Bronchial epithelial cell (primary cell): ENCODE results near the gene CACHD1. TPM values are rescaled to one million over a fixed set of nuclear protein-coding genes. Genes with fewer than 3 reads are reported as not detected.
"Not testable (repeated sequence)": the region's sequence is repeated elsewhere in the genome, so short reads cannot be mapped to it uniquely, and the experiment has no call there.

ENCODE experiments used
- DNase-seq: peaks from one replicate; pipeline ENCODE4 v3.0.0-alpha.2; 2010; ENCODE audit warnings: low read depth
- FAIRE-seq: peaks from 2 replicates; lab custom pipeline; 2011; peaks lifted over from hg19 to GRCh38; lab: Jason Lieb, UNC
- H3K27me3 ChIP-seq: 2 replicates; pipeline ENCODE4 v1.5.1; 2011; ENCODE audit warnings: low read length; ENCODE audit not compliant: control insufficient read depth, insufficient read depth
- H3K36me3 ChIP-seq: 2 replicates; pipeline ENCODE4 v1.5.1; 2011; ENCODE audit warnings: low read length; ENCODE audit not compliant: control insufficient read depth, insufficient read depth
- H3K4me3 ChIP-seq: 2 replicates; pipeline ENCODE4 v1.5.1; 2011; ENCODE audit warnings: mild to moderate bottlenecking, low read depth, low read length, control low read depth
- CTCF ChIP-seq: IDR thresholded peaks from 2 replicates; pipeline ENCODE4 v1.5.1; 2011; ENCODE audit warnings: mild to moderate bottlenecking, moderate library complexity, low read length, control low read depth, inconsistent platforms; ENCODE audit not compliant: insufficient read depth, severe bottlenecking
- total RNA-seq: library from RNA; depleted of rRNA; stranded (reverse); fragments of >200 nt; gene quantifications from 2 replicates; pipeline ENCODE4 v1.2.1, GENCODE V29; 2014

The CACHD1 gene
- total RNA-seq, 1 donor from 2014 or later = 1.8 TPM

- no peak overlapping the region for H3K4me3 ChIP-seq
- DNase-seq (no peak), FAIRE-seq (no peak)
- TF ChIP-seq CTCF = no peak
- H3K36me3 ChIP-seq = no peaks in the 10 kb centered on the region
- no peaks in the 10 kb centered on the region for H3K27me3 ChIP-seq
Measured at GRCh38 chr1:64608005-64608650, 138.2 kb downstream of the CACHD1 start.

DNA sequence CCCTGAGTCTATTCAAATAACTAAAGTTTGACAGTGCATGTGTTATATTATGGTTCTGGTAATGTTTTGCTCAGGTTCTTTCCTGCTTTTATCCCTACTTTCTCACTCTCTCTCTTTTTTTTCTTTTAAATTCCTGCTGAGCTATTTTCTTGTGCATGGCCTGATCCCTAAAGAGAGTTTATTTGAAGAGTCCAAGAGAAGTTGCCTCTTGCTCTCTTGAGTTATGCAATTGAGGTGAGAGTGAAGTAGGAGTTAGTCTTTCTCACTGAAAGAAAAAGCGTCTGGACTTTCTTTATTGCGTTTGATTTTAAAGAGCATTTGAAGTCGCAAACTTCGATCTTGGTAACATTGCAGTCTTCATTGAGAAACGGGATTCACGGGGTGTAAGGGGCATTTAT lies 138.7 kb downstream of the CACHD1 start:
- no peaks in the 10 kb centered on the region for H3K27me3 ChIP-seq
- DNase-seq = no peak
- no peak for TF ChIP-seq CTCF
- H3K36me3 ChIP-seq = no peaks in the 10 kb centered on the region
- H3K4me3 ChIP-seq = no peak overlapping the region
- no peak for FAIRE-seq

DNA sequence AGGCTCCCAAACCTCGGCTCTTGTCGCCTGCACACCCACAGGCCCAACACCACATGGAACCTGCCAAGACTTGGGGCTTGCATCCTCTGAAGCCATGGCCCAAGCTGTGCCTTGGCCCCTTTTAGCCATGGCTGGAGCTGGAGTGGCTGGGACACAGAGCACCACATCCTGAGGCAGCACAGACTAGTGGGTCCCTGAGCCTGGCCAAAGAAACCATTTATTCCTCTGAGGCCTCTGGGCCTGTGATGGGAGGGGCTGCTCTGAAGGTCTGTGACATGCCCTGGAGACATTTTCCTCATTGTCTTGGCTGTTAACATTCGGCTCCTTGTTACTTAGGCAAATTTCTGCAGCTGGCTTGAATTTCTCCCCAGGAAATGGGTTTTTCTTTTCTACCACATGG lies 141.0 kb downstream of the CACHD1 start:
- H3K27me3 ChIP-seq, DNase-seq, FAIRE-seq, H3K36me3 ChIP-seq, H3K4me3 ChIP-seq: not testable (repeated sequence)

DNA sequence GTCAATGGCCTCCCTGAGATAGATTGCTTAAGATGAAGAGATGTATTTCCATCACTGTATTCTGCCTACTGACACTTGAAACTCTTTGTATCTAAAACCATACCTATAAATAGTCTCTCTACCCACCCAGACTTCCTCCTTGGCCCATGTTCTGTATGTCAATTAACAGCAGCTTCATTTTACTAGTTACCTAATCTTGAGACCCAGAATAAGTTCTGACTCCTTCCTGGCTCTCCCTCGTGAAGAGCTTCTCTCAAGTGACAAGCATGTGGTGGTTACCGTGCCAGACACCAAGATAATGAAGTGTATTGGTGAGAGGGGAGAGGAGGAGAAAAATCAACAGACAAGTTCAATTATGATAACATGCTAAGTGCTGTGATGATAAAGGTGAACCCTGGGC lies 146.1 kb downstream of the CACHD1 start:
- no peaks in the 10 kb centered on the region for H3K27me3 ChIP-seq
- DNase-seq = no peak
- FAIRE-seq = no peak
- no peak for TF ChIP-seq CTCF
- H3K4me3 ChIP-seq = no peak overlapping the region
- H3K36me3 ChIP-seq = no peaks in the 10 kb centered on the region

- H3K27me3 ChIP-seq = no peaks in the 10 kb centered on the region
- FAIRE-seq = no peak
- TF ChIP-seq CTCF = no peak
- DNase-seq = peak; percentile 94
- H3K4me3 ChIP-seq = no peak overlapping the region
- no peaks in the 10 kb centered on the region for H3K36me3 ChIP-seq
Measured at GRCh38 chr1:64623750-64624191, 153.8 kb downstream of the CACHD1 start.

DNA sequence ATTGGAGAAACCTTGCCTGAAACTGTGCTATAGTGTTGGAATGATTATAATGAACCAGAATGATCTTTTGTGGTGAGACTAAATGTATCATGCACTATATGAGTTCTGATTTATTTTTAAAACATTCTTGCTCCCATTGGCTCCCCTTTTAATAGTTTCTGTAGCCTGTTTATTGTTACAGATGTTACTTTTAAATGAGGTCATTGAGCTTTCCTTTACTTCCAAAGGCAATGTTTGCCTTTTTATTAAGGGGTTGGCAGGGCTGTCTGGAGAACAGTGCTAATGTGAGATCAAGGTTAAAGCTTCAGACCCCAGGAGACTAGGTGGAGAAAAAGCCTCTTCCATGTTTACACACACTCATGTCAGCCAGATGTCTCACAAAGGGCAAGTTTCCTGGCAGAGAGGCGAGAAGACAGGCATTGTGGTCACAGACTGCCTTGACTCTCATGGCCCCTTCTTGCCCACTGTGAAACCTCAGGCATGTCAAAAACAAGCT lies 154.3 kb downstream of the CACHD1 start:
- TF ChIP-seq CTCF = no peak
- no peak for FAIRE-seq
- peak; percentile 64 for DNase-seq

More for the DNA sequence above, 154.3 kb downstream of the CACHD1 start:
- no peaks in the 10 kb centered on the region for H3K27me3 ChIP-seq
- H3K4me3 ChIP-seq = no peak overlapping the region
- H3K36me3 ChIP-seq = no peaks in the 10 kb centered on the region
